OCI-LY3 (cell line): ENCODE data around the gene CTF1.
A peak's percentile ranks its signal among the peaks of the same experiment; 100 is the strongest.

Experiments
- H2AFZ ChIP-seq: fragments of 200-600, 300-600 bp; shearing (Covaris generic); 2 replicates; pipeline ENCODE4 v1.6.0; 2014; ENCODE audit warnings: antibody characterized with exemption, low read depth, low read length
- H3K27ac ChIP-seq: fragments of 200-600, 300-600 bp; sonication (generic); 2 replicates; pipeline ENCODE4 v1.5.1; 2014; ENCODE audit warnings: mild to moderate bottlenecking, low read length, moderate library complexity, mixed read lengths
- H3K27me3 ChIP-seq: fragments of 200-600, 300-600 bp; sonication (generic); 2 replicates; pipeline ENCODE4 v1.6.1; 2014; ENCODE audit warnings: low read depth, low read length, mixed read lengths
- H3K36me3 ChIP-seq: fragments of 200-600, 300-600 bp; sonication (generic); replicated peaks from 2 replicates; pipeline ENCODE3; 2014; ENCODE audit warnings: low read depth, low read length, mixed read lengths
- H3K4me1 ChIP-seq: fragments of 300-600, 200-600 bp; sonication (generic); 2 replicates; pipeline ENCODE4 v1.6.1; 2014; ENCODE audit warnings: low read length, mixed read lengths
- H3K4me2 ChIP-seq: fragments of 200-600, 300-600 bp; sonication (generic); 2 replicates; pipeline ENCODE4 v1.6.1; 2014; ENCODE audit warnings: low read length, mixed read lengths
- H3K4me3 ChIP-seq: fragments of 300-600, 200-600 bp; sonication (generic); 2 replicates; pipeline ENCODE4 v1.5.1; 2014; ENCODE audit warnings: antibody characterized with exemption, mild to moderate bottlenecking, low read length, moderate library complexity
- H3K79me2 ChIP-seq: fragments of 300-600, 200-600 bp; shearing (Covaris generic); 2 replicates; pipeline ENCODE4 v1.6.1; 2014; ENCODE audit warnings: mild to moderate bottlenecking, low read length, mixed read lengths
- H3K9ac ChIP-seq: fragments of 300-600, 200-600 bp; shearing (Covaris generic); 2 replicates; pipeline ENCODE4 v1.6.0; 2014; ENCODE audit warnings: mild to moderate bottlenecking, low read length, moderate library complexity
- H3K9me3 ChIP-seq: fragments of 200-600, 300-600 bp; shearing (Covaris generic); 2 replicates; pipeline ENCODE4 v1.6.1; 2014; ENCODE audit warnings: low read length, mixed read lengths; ENCODE audit not compliant: insufficient read depth
- H4K20me1 ChIP-seq: fragments of 200-600, 300-600 bp; sonication (generic); 2 replicates; pipeline ENCODE4 v1.6.1; 2016; ENCODE audit warnings: low read length, mixed read lengths; ENCODE audit not compliant: insufficient read depth
- CTCF ChIP-seq: fragments of 200-600, 300-600 bp; sonication (generic); IDR thresholded peaks from 2 replicates; pipeline ENCODE4 v1.5.1; 2014; ENCODE audit warnings: antibody characterized with exemption, low read length, low read depth
- EZH2phosphoT487 ChIP-seq: fragments of 200-600 bp; shearing (Covaris generic); IDR thresholded peaks from 2 replicates; pipeline ENCODE4 v1.6.1; 2018; ENCODE audit warnings: antibody characterized with exemption, mixed run types, low read depth

CTF1 gene

GRCh38 chr16:30904114-30904780 is 7.8 kb downstream of the CTF1 start:
- Histone ChIP-seq H3K4me2 (no peak overlapping the region), H4K20me1 (no peaks in the 10 kb centered on the region), H3K4me1 (peaks cover 18% of the 10 kb centered on the region), H3K9me3 (no peaks in the 10 kb centered on the region), H3K27me3 (no peaks in the 10 kb centered on the region), H3K27ac (no peak overlapping the region), H2AFZ (peak overlapping the region; percentile 86), H3K79me2 (no peaks in the 10 kb centered on the region), H3K4me3 (no peak overlapping the region), H3K9ac (no peak overlapping the region), H3K36me3 (no peaks in the 10 kb centered on the region)
- TF ChIP-seq EZH2phosphoT487 (no peak), CTCF (no peak)

- Histone ChIP-seq H3K27me3 (no peaks in the 10 kb centered on the region), H3K4me1 (peaks cover 18% of the 10 kb centered on the region), H3K9ac (no peak overlapping the region), H2AFZ (no peak overlapping the region), H3K4me2 (no peak overlapping the region), H3K27ac (no peak overlapping the region), H3K4me3 (no peak overlapping the region), H3K79me2 (no peaks in the 10 kb centered on the region), H3K36me3 (no peaks in the 10 kb centered on the region), H3K9me3 (no peaks in the 10 kb centered on the region), H4K20me1 (no peaks in the 10 kb centered on the region)
- no peak for TF ChIP-seq EZH2phosphoT487
- TF ChIP-seq CTCF = no peak
Observed at GRCh38 chr16:30907064-30907463, 10.7 kb downstream of the CTF1 start.

- Histone ChIP-seq H3K36me3 (no peaks in the 10 kb centered on the region), H3K4me2 (no peak overlapping the region), H2AFZ (no peak overlapping the region), H3K9me3 (no peaks in the 10 kb centered on the region), H4K20me1 (no peaks in the 10 kb centered on the region), H3K27me3 (no peaks in the 10 kb centered on the region), H3K4me1 (no peaks in the 10 kb centered on the region), H3K27ac (no peak overlapping the region), H3K79me2 (no peaks in the 10 kb centered on the region), H3K9ac (no peak overlapping the region), H3K4me3 (no peak overlapping the region)
- TF ChIP-seq CTCF (no peak), EZH2phosphoT487 (no peak)
Observed at GRCh38 chr16:30910427-30911029, 14.1 kb downstream of the CTF1 start.

GRCh38 chr16:30912794-30913412 is 16.5 kb downstream of the CTF1 start:
- Histone ChIP-seq H3K4me2 (no peak overlapping the region), H3K36me3 (no peaks in the 10 kb centered on the region), H3K27me3 (no peaks in the 10 kb centered on the region), H3K79me2 (no peaks in the 10 kb centered on the region), H3K4me1 (no peaks in the 10 kb centered on the region), H3K4me3 (no peak overlapping the region), H3K27ac (no peak overlapping the region), H3K9me3 (no peaks in the 10 kb centered on the region), H2AFZ (no peak overlapping the region), H4K20me1 (no peaks in the 10 kb centered on the region), H3K9ac (no peak overlapping the region)
- TF ChIP-seq EZH2phosphoT487 (no peak), CTCF (no peak)
